Measurements from ENCODE around the gene ZMAT5.

ZMAT5 gene

GRCh38 chr22:29780220-29780619 is 13.4 kb upstream of the ZMAT5 start:
- TF ChIP-seq OSR1 (CRISPR knock-in tag; IDR thresholded peaks at IDR 0.05) (no peak), ISL1 (CRISPR knock-in tag; IDR thresholded peaks at IDR 0.05) (no peak), TOX (CRISPR knock-in tag; IDR thresholded peaks at IDR 0.05; ENCODE audit: borderline replicate concordance) (no peak), ZC3H10 (CRISPR knock-in tag; IDR thresholded peaks at IDR 0.05) (no peak), BACH2 (CRISPR knock-in tag; IDR thresholded peaks at IDR 0.05; ENCODE audit: borderline replicate concordance) (no peak), ESRRG (CRISPR knock-in tag; IDR thresholded peaks at IDR 0.05) (no peak), ZNF8 (CRISPR knock-in tag; IDR thresholded peaks at IDR 0.05) (no peak), PATZ1 (CRISPR knock-in tag; IDR thresholded peaks at IDR 0.05; ENCODE audit: borderline replicate concordance) (no peak), CSDC2 (CRISPR knock-in tag; IDR thresholded peaks at IDR 0.05) (no peak), GLIS3 (CRISPR knock-in tag; IDR thresholded peaks at IDR 0.05) (no peak), ZFP3 (CRISPR knock-in tag; IDR thresholded peaks at IDR 0.05) (no peak), ARNTL (CRISPR knock-in tag; IDR thresholded peaks at IDR 0.05; ENCODE audit: borderline replicate concordance, low read depth) (no peak), PPARA (CRISPR knock-in tag; IDR thresholded peaks at IDR 0.05; ENCODE audit: borderline replicate concordance) (no peak), TCF4 (CRISPR knock-in tag; IDR thresholded peaks at IDR 0.05; ENCODE audit: borderline replicate concordance) (no peak), ZNF70 (CRISPR knock-in tag; IDR thresholded peaks at IDR 0.05) (no peak), ZFP30 (CRISPR knock-in tag; IDR thresholded peaks at IDR 0.05) (no peak)
- TF ChIP-seq, protein P1, sequence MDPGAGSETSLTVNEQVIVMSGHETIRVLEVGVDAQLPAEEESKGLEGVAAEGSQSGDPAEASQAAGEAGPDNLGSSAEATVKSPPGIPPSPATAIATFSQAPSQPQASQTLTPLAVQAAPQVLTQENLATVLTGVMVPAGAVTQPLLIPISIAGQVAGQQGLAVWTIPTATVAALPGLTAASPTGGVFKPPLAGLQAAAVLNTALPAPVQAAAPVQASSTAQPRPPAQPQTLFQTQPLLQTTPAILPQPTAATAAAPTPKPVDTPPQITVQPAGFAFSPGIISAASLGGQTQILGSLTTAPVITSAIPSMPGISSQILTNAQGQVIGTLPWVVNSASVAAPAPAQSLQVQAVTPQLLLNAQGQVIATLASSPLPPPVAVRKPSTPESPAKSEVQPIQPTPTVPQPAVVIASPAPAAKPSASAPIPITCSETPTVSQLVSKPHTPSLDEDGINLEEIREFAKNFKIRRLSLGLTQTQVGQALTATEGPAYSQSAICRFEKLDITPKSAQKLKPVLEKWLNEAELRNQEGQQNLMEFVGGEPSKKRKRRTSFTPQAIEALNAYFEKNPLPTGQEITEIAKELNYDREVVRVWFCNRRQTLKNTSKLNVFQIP (CRISPR knock-in tag; IDR thresholded peaks at IDR 0.05; ENCODE audit: borderline replicate concordance, low read depth): no peak
- TF ChIP-seq, protein P2, sequence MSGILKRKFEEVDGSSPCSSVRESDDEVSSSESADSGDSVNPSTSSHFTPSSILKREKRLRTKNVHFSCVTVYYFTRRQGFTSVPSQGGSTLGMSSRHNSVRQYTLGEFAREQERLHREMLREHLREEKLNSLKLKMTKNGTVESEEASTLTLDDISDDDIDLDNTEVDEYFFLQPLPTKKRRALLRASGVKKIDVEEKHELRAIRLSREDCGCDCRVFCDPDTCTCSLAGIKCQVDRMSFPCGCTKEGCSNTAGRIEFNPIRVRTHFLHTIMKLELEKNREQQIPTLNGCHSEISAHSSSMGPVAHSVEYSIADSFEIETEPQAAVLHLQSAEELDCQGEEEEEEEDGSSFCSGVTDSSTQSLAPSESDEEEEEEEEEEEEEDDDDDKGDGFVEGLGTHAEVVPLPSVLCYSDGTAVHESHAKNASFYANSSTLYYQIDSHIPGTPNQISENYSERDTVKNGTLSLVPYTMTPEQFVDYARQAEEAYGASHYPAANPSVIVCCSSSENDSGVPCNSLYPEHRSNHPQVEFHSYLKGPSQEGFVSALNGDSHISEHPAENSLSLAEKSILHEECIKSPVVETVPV (CRISPR knock-in tag; IDR thresholded peaks at IDR 0.05): no peak
- TF ChIP-seq, protein P3, sequence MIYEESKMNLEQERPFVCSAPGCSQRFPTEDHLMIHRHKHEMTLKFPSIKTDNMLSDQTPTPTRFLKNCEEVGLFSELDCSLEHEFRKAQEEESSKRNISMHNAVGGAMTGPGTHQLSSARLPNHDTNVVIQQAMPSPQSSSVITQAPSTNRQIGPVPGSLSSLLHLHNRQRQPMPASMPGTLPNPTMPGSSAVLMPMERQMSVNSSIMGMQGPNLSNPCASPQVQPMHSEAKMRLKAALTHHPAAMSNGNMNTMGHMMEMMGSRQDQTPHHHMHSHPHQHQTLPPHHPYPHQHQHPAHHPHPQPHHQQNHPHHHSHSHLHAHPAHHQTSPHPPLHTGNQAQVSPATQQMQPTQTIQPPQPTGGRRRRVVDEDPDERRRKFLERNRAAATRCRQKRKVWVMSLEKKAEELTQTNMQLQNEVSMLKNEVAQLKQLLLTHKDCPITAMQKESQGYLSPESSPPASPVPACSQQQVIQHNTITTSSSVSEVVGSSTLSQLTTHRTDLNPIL (CRISPR knock-in tag; IDR thresholded peaks at IDR 0.05; ENCODE audit: low read depth): no peak
- no peak for ATAC-seq

DNA sequence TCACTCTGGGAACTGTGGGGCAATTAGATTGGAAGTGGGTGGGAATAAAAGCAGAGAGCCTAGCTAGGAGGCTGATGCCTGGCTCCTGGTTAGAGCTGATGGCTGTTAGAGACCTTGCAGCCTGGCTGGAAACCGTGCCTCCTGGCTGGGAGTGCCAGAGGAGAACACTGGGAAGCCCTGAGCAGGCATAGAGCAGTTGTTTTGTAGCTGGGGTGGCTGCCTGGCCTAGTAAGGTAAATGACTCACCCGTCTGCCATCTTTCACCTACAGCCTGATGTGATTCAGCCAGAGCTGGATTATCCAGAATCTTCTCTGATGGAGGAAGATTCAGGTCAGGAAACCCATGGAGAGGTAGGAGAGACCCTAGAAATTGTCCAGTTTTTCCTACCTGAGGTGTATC is 6.4 kb upstream of the ZMAT5 start:
- ATAC-seq: peak; percentile 72
- TF ChIP-seq ARNTL (CRISPR knock-in tag; IDR thresholded peaks at IDR 0.05; ENCODE audit: borderline replicate concordance, low read depth): no peak
- no peak for TF ChIP-seq TSHZ2 (CRISPR knock-in tag; IDR thresholded peaks at IDR 0.05)
- TF ChIP-seq SNAI2 (CRISPR knock-in tag; IDR thresholded peaks at IDR 0.05): no peak
- no peak for TF ChIP-seq PATZ1 (CRISPR knock-in tag; IDR thresholded peaks at IDR 0.05; ENCODE audit: borderline replicate concordance)
- TF ChIP-seq OSR1 (CRISPR knock-in tag; IDR thresholded peaks at IDR 0.05): no peak
- no peak for TF ChIP-seq RARB (CRISPR knock-in tag; IDR thresholded peaks at IDR 0.05)
- TF ChIP-seq CSDC2 (CRISPR knock-in tag; IDR thresholded peaks at IDR 0.05): no peak
- TF ChIP-seq ESRRG (CRISPR knock-in tag; IDR thresholded peaks at IDR 0.05): no peak
- TF ChIP-seq TOX (CRISPR knock-in tag; IDR thresholded peaks at IDR 0.05; ENCODE audit: borderline replicate concordance): no peak
- TF ChIP-seq, protein P3 (CRISPR knock-in tag; IDR thresholded peaks at IDR 0.05; ENCODE audit: low read depth): no peak
- TF ChIP-seq ISL1 (CRISPR knock-in tag; IDR thresholded peaks at IDR 0.05): no peak
- no peak for TF ChIP-seq ZNF8 (CRISPR knock-in tag; IDR thresholded peaks at IDR 0.05)
- no peak for TF ChIP-seq ZNF565 (CRISPR knock-in tag; conservative IDR thresholded peaks at IDR 0.05; ENCODE audit: low read depth)
- TF ChIP-seq PPARA (CRISPR knock-in tag; IDR thresholded peaks at IDR 0.05; ENCODE audit: borderline replicate concordance): no peak
- TF ChIP-seq BACH2 (CRISPR knock-in tag; IDR thresholded peaks at IDR 0.05; ENCODE audit: borderline replicate concordance): no peak

All from SK-N-SH treated with all-trans-retinoic acid at 6 μM for 48 hours (cell line).